ENCODE measurements around the gene SIGLECL1. TPM values are rescaled to one million over a fixed set of nuclear protein-coding genes. Genes with fewer than 3 reads are reported as not detected.

SIGLECL1 gene
- total and polyA plus RNA-seq, 9 of the 15 experiments (the other 6 are each of a cell fraction or from before 2014, with no cell fraction given): not detected

DNA sequence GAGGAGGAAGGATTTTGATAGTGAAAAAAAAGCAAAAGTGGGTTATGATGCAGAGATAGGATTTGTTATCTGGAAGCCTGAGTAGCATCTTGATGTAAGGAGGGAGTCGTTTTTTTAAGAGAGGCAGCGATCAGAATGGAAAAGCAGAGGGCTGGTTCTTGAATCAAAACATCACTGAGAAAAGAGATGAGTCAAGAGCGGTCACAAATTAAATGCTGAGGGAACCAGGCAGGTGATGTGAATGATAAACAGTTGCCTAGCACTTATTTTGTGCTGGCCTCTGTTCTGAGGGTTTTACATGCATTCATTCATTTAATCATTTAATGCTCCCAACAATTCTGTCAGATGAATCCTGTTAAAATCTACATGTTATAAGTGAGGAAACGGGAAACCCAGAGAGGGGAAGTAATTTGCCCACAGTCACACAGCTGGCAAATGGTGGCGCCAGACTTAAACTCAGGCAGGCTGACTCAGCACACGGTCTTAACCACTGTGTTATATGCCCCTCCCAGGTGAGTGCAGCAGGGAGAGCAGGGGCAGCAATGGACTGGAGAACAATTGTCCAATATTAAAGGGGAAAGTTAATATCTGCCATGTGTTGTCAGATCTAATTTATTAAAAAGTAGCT is 21.4 kb downstream of the SIGLECL1 start (continued):
- TF ChIP-seq, protein P1, sequence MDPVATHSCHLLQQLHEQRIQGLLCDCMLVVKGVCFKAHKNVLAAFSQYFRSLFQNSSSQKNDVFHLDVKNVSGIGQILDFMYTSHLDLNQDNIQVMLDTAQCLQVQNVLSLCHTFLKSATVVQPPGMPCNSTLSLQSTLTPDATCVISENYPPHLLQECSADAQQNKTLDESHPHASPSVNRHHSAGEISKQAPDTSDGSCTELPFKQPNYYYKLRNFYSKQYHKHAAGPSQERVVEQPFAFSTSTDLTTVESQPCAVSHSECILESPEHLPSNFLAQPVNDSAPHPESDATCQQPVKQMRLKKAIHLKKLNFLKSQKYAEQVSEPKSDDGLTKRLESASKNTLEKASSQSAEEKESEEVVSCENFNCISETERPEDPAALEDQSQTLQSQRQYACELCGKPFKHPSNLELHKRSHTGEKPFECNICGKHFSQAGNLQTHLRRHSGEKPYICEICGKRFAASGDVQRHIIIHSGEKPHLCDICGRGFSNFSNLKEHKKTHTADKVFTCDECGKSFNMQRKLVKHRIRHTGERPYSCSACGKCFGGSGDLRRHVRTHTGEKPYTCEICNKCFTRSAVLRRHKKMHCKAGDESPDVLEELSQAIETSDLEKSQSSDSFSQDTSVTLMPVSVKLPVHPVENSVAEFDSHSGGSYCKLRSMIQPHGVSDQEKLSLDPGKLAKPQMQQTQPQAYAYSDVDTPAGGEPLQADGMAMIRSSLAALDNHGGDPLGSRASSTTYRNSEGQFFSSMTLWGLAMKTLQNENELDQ (CRISPR knock-in tag; IDR thresholded peaks at IDR 0.05; ENCODE audit: borderline replicate concordance): no peak
- TF ChIP-seq ZNF217 (CRISPR knock-in tag; IDR thresholded peaks at IDR 0.05) (no peak), NFE2 (IDR thresholded peaks at IDR 0.05; ENCODE audit: low read depth) (peak; percentile 56), FOXK1 (CRISPR knock-in tag; IDR thresholded peaks at IDR 0.05; ENCODE audit: borderline replicate concordance) (no peak), ZNF316 (IDR thresholded peaks at IDR 0.05) (peak; percentile 84), EZH2 (IDR thresholded peaks at IDR 0.05; ENCODE audit: borderline replicate concordance, low read depth, low read length) (no peak), NR4A1 (CRISPR knock-in tag; IDR thresholded peaks at IDR 0.05) (no peak), NR4A1 (tag; IDR thresholded peaks at IDR 0.05) (no peak), MAFK (IDR thresholded peaks at IDR 0.05; ENCODE audit: low read length) (0 out of 2 replicates have a peak, but pooled peaks have one; percentile 31), DPF2 (IDR thresholded peaks at IDR 0.05) (0 out of 2 replicates have a peak, but pooled peaks have one; percentile 9), BCOR (IDR thresholded peaks at IDR 0.05) (no peak; the same call in 1 of the 2 replicates), ZBTB8A (IDR thresholded peaks at IDR 0.05; ENCODE audit: partially characterized antibody) (no peak), ZNF174 (CRISPR knock-in tag; IDR thresholded peaks at IDR 0.05) (no peak), ZNF274 (IDR thresholded peaks at IDR 0.05; ENCODE audit: borderline replicate concordance, low read depth, low read length) (no peak), HDAC2 (IDR thresholded peaks at IDR 0.05) (no peak), C11orf30 (IDR thresholded peaks at IDR 0.05; ENCODE audit: low read depth) (peak; percentile 73), NCOA6 (IDR thresholded peaks at IDR 0.05) (no peak), PTTG1 (tag; IDR thresholded peaks at IDR 0.05; ENCODE audit: low read depth) (no peak), MEF2A (IDR thresholded peaks at IDR 0.05; ENCODE audit: control insufficient read depth, low read depth, low read length) (no peak), CTBP1 (IDR thresholded peaks at IDR 0.05; ENCODE audit: borderline replicate concordance) (no peak), YY1 (IDR thresholded peaks at IDR 0.05; ENCODE audit: borderline replicate concordance in 1 of 3, control insufficient read depth in 1 of 3, extremely low read depth in 1 of 3, insufficient read depth in 3 of 3, insufficient read length in 1 of 3, insufficient replicate concordance in 2 of 3, low read depth in 1 of 3, low read length in 2 of 3) (peak in 2 of 3 experiments; percentile 27 to 51), SMAD1 (IDR thresholded peaks at IDR 0.05; ENCODE audit: low read depth, low read length, partially characterized antibody) (no peak), HDAC3 (IDR thresholded peaks at IDR 0.05; ENCODE audit: borderline replicate concordance, partially characterized antibody) (no peak), L3MBTL2 (IDR thresholded peaks at IDR 0.05) (no peak), LEF1 (IDR thresholded peaks at IDR 0.05) (no peak)
- TF ChIP-seq, protein P2, sequence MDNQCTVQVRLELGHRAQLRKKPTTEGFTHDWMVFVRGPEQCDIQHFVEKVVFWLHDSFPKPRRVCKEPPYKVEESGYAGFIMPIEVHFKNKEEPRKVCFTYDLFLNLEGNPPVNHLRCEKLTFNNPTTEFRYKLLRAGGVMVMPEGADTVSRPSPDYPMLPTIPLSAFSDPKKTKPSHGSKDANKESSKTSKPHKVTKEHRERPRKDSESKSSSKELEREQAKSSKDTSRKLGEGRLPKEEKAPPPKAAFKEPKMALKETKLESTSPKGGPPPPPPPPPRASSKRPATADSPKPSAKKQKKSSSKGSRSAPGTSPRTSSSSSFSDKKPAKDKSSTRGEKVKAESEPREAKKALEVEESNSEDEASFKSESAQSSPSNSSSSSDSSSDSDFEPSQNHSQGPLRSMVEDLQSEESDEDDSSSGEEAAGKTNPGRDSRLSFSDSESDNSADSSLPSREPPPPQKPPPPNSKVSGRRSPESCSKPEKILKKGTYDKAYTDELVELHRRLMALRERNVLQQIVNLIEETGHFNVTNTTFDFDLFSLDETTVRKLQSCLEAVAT (IDR thresholded peaks at IDR 0.05): no peak
